IMR-90 (cell line): ENCODE results near the gene F2. TPM values are rescaled to one million over a fixed set of nuclear protein-coding genes. Genes with fewer than 3 reads are reported as not detected.

Experiments used
- ATAC-seq: fragments of 200-7000 bp; cut with Tn5 transposase; 2 replicates; pipeline ENCODE4 v1.9.1; 2020; ENCODE audit warnings: low read depth, mild to moderate bottlenecking, moderate library complexity
- BruUV-seq: library from RNA; stranded (reverse); fragments of 400-500 nt; replicated peaks from 2 replicates; lab custom pipeline; 2021; lab: Mats Ljungman, UMichigan
- CTCF ChIA-PET: fragments of 300-600 bp; formaldehyde crosslinking; extraction: SDS; loops from one replicate; lab custom pipeline; 2021; ENCODE audit warnings: antibody characterized with exemption; lab: Yijun Ruan, JAX
- POLR2A ChIA-PET: fragments of 300-600 bp; sonication (Branson Sonifier 250); formaldehyde crosslinking; loops from one replicate; lab custom pipeline; 2022; ENCODE audit warnings: antibody characterized with exemption; ENCODE audit not compliant: unreplicated experiment; lab: Charles Lee
- DNase-seq: peaks from one replicate; pipeline ENCODE4 v3.0.0; 2013
- H2AFZ ChIP-seq: replicated peaks from 2 replicates; pipeline ENCODE3; 2013; ENCODE audit warnings: low read length, mild to moderate bottlenecking; ENCODE audit not compliant: poor library complexity
- H2AK5ac ChIP-seq: 2 replicates; pipeline ENCODE4 v1.6.1; 2013; ENCODE audit warnings: low read depth, low read length, inconsistent platforms
- H2AK9ac ChIP-seq: replicated peaks from 2 replicates; pipeline ENCODE3; 2013; ENCODE audit warnings: mild to moderate bottlenecking, low read depth, low read length, moderate library complexity; ENCODE audit not compliant: poor library complexity
- H2BK120ac ChIP-seq: 2 replicates; pipeline ENCODE4 v1.6.1; 2013; ENCODE audit warnings: low read depth, low read length, inconsistent platforms
- H2BK15ac ChIP-seq: 3 replicates; pipeline ENCODE4 v1.6.1; 2013; ENCODE audit warnings: low read depth, low read length, inconsistent platforms
- H2BK20ac ChIP-seq: 2 replicates; pipeline ENCODE4 v1.6.1; 2013; ENCODE audit warnings: low read depth, mild to moderate bottlenecking, inconsistent platforms, low read length, moderate library complexity
- H2BK5ac ChIP-seq: 2 replicates; pipeline ENCODE4 v1.6.1; 2013; ENCODE audit warnings: mild to moderate bottlenecking, low read depth, low read length, inconsistent platforms; ENCODE audit not compliant: poor library complexity, severe bottlenecking
- H3K14ac ChIP-seq: replicated peaks from 2 replicates; pipeline ENCODE4 v1.6.1; 2013; ENCODE audit warnings: low read depth, low read length, inconsistent platforms
- H3K18ac ChIP-seq: 2 replicates; pipeline ENCODE4 v1.6.1; 2013; ENCODE audit warnings: low read depth, low read length, control low read depth
- H3K23ac ChIP-seq: 2 replicates; pipeline ENCODE4 v1.6.1; 2013; ENCODE audit warnings: low read depth, low read length, inconsistent platforms
- H3K27ac ChIP-seq: 2 replicates; pipeline ENCODE4 v1.5.1; 2013; ENCODE audit warnings: mild to moderate bottlenecking, control low read depth, low read length; ENCODE audit not compliant: insufficient read depth
- H3K27me3 ChIP-seq: 2 replicates; pipeline ENCODE4 v1.6.1; 2013; ENCODE audit warnings: low read length; ENCODE audit not compliant: control insufficient read depth, insufficient read depth
- H3K36me3 ChIP-seq: 2 replicates; pipeline ENCODE4 v1.6.1; 2013; ENCODE audit warnings: low read length, mixed read lengths; ENCODE audit not compliant: control insufficient read depth, insufficient read depth
- H3K4ac ChIP-seq: 2 replicates; pipeline ENCODE4 v1.6.1; 2013; ENCODE audit warnings: low read depth, low read length, inconsistent platforms
- H3K4me1 ChIP-seq: 2 replicates; pipeline ENCODE4 v1.6.1; 2013; ENCODE audit warnings: low read length, mixed read lengths; ENCODE audit not compliant: control insufficient read depth, insufficient read depth
- H3K4me2 ChIP-seq: 2 replicates; pipeline ENCODE4 v1.6.1; 2013; ENCODE audit warnings: low read depth, mild to moderate bottlenecking, control low read depth, low read length, moderate library complexity
- H3K4me3 ChIP-seq: 2 replicates; pipeline ENCODE4 v1.5.1; 2013; ENCODE audit warnings: low read depth, mild to moderate bottlenecking, control low read depth, low read length, moderate library complexity; ENCODE audit not compliant: insufficient read depth
- H3K56ac ChIP-seq: 2 replicates; pipeline ENCODE4 v1.6.1; 2013; ENCODE audit warnings: low read length, inconsistent platforms; ENCODE audit not compliant: insufficient read depth; ENCODE audit errors: extremely low read depth
- H3K79me1 ChIP-seq, 2 experiments: 2 replicates each; pipeline ENCODE4 v1.6.1; 2013; ENCODE audit warnings: low read length in 2 of 2, inconsistent platforms in 1 of 2, low read depth in 1 of 2
- H3K9ac ChIP-seq: 2 replicates; pipeline ENCODE4 v1.6.1; 2013; ENCODE audit warnings: low read depth, low read length, control low read depth
- H3K9me1 ChIP-seq: 2 replicates; pipeline ENCODE4 v1.6.1; 2013; ENCODE audit warnings: low read length, inconsistent platforms; ENCODE audit not compliant: insufficient read depth
- H3K9me3 ChIP-seq: 2 replicates; pipeline ENCODE4 v1.6.1; 2013; ENCODE audit warnings: low read length; ENCODE audit not compliant: control insufficient read depth, insufficient read depth
- H4K20me1 ChIP-seq: 2 replicates; pipeline ENCODE4 v1.6.1; 2013; ENCODE audit warnings: low read length, inconsistent platforms; ENCODE audit not compliant: insufficient read depth
- H4K5ac ChIP-seq: 2 replicates; pipeline ENCODE4 v1.6.1; 2013; ENCODE audit warnings: mild to moderate bottlenecking, low read depth, low read length, control low read depth
- H4K8ac ChIP-seq, 2 experiments: 2 replicates each; pipeline ENCODE4 v1.6.1; 2013; ENCODE audit warnings: low read depth in 2 of 2, low read length in 2 of 2, control low read depth in 1 of 2, inconsistent platforms in 1 of 2
- H4K91ac ChIP-seq: 2 replicates; pipeline ENCODE4 v1.6.1; 2013; ENCODE audit warnings: low read depth, low read length, inconsistent platforms; ENCODE audit not compliant: insufficient read depth
- BHLHE40 ChIP-seq: fragments of 150-350 bp; IDR thresholded peaks from 2 replicates; pipeline ENCODE4 v1.6.1; 2016; ENCODE audit warnings: mild to moderate bottlenecking, low read depth, low read length
- CHD1 ChIP-seq: IDR thresholded peaks from 2 replicates; pipeline ENCODE4 v1.6.1; 2012; ENCODE audit warnings: low read depth, low read length, improper control_type of control experiment
- ELK1 ChIP-seq: fragments of 150-350 bp; IDR thresholded peaks from 2 replicates; pipeline ENCODE4 v1.6.1; 2016; ENCODE audit warnings: low read depth, mild to moderate bottlenecking, low read length, moderate library complexity, borderline replicate concordance
- NFE2L2 ChIP-seq: fragments of 150-350 bp; IDR thresholded peaks from 2 replicates; pipeline ENCODE4 v1.6.1; 2016; ENCODE audit warnings: low read depth, mild to moderate bottlenecking, low read length
- POLR2A ChIP-seq: IDR thresholded peaks from 2 replicates; pipeline ENCODE4 v1.6.1; 2012; ENCODE audit warnings: mild to moderate bottlenecking, low read depth, low read length
- WGBS, 2 experiments: methylation state at CpG; one replicate each; pipeline versions ENCODE4 v1.1.5 to v1.1.7; 2013; ENCODE audit warnings: missing lambda C conversion rate in 2 of 2; ENCODE audit not compliant: insufficient read length in 1 of 2; ENCODE audit errors: extremely low coverage in 2 of 2; 5-methylcytosine and 5-hydroxymethylcytosine counted together
- dilution Hi-C: fragments of 300-500 bp; cut with HindIII; formaldehyde crosslinking; loops from one replicate; pipeline ENCODE4 v1.14.3; 2018; ENCODE audit warnings: low sequenced_read_pairs; ENCODE audit not compliant: unreplicated experiment
- in situ Hi-C: fragments of 300-500 bp; cut with MboI; formaldehyde crosslinking; loops from 3 replicates; pipeline ENCODE4 v1.14.3; 2019; ENCODE audit warnings: low sequenced_read_pairs, inconsistent platforms, mixed read lengths
- intact Hi-C: fragments of 100-400 bp; cut with micrococcal nuclease; formaldehyde crosslinking; loops from 2 replicates; pipeline ENCODE4 v1.10.0; 2022
- polyA plus RNA-seq, 3 experiments: library from polyadenylated mRNA; depleted of rRNA; stranded (reverse); fragments of >200 nt; gene quantifications; 2 replicates each; pipeline ENCODE4 v1.2.3, GENCODE V29; 2012; ENCODE audit warnings: low replicate concordance in 1 of 3
- total RNA-seq: library from RNA; depleted of rRNA; stranded (reverse); fragments of >200 nt; gene quantifications from 2 replicates; pipeline ENCODE4 v1.2.3, GENCODE V29; 2012

The F2 gene
- total and polyA plus RNA-seq, 2 of the 4 experiments (the other 2 are of a cell fraction), result not detected

- Histone ChIP-seq H3K4ac (peak overlapping the region; percentile 83), H3K56ac (0 out of 2 replicates have a peak overlapping the region, but pooled peaks have one; percentile 39), H3K9me3 (no peaks in the 10 kb centered on the region), H3K27ac (peak overlapping the region; percentile 94), H3K4me2 (peak overlapping the region; percentile 53), H3K23ac (peak overlapping the region; percentile 51; the same call in 1 of the 2 replicates), H3K14ac (peak overlapping the region; percentile 85), H3K18ac (peak overlapping the region; percentile 93), H2BK20ac (peak overlapping the region; percentile 40; the same call in 1 of the 2 replicates), H2BK15ac (peak overlapping the region; percentile 80; the same call in 2 of the 3 replicates), H3K4me3 (no peak overlapping the region), H3K4me1 (peaks cover 18% of the 10 kb centered on the region), H3K9me1 (peaks cover 22% of the 10 kb centered on the region), H3K27me3 (no peaks in the 10 kb centered on the region), H4K20me1 (peaks cover 6% of the 10 kb centered on the region; the same call in 1 of the 2 replicates), H2BK5ac (peak overlapping the region; percentile 94), H3K9ac (peak overlapping the region; percentile 64), H4K8ac (peak overlapping the region; percentile 60 to 85), H2AFZ (peak overlapping the region; percentile 52), H4K5ac (peak overlapping the region; percentile 95), H2AK5ac (peak overlapping the region; percentile 85), H4K91ac (peak overlapping the region; percentile 78), H2BK120ac (peak overlapping the region; percentile 77), H3K79me1 (peaks cover 15 to 38% of the 10 kb centered on the region in 2 experiments), H3K36me3 (peaks cover 46% of the 10 kb centered on the region), H2AK9ac (peak overlapping the region; percentile 79)
- in situ Hi-C loops (no loop called here), dilution Hi-C loops (no loop called here), intact Hi-C loops (loop anchor here (10.0 kb wide), 1 partner anchor 302 kb away; the partner anchor contains the start of gene MDK)
- no TSS peak for BruUV-seq
- ATAC-seq (peak; percentile 85), DNase-seq (peak; percentile 91)
- WGBS, 2 experiments, result 14% methylated on average over 4 of the region's 15 CpGs; no CpG with 5 or more reads in 1 of the 2 experiments
- POLR2A ChIA-PET, result interaction anchor here (0.7 kb wide), 1 partner anchor 38 kb away, joined by 5 read pairs; no protein-coding TSS in a partner anchor
- TF ChIP-seq ELK1, result no peak
- peak; percentile 47; the same call in 1 of the 2 replicates for TF ChIP-seq POLR2A
- TF ChIP-seq CHD1, result no peak
- no peak for TF ChIP-seq NFE2L2
- no peak for TF ChIP-seq BHLHE40
- CTCF ChIA-PET, result interaction anchor here (0.6 to 1.0 kb wide), 2 partner anchors 38 to 81 kb away, joined by 3 read pairs; no protein-coding TSS in a partner anchor
Observed at GRCh38 chr11:46686886-46687795, 31.9 kb upstream of the F2 start.
